Stimulated activated CD8-positive, alpha-beta memory T cell treated with anti-CD3 and anti-CD28 coated beads, Interleukin-15, amount 100 ng/mL, for 48 hours (primary cell): ENCODE results near the gene RPS6KB1.
"Not testable (repeated sequence)": the region's sequence is repeated elsewhere in the genome, so short reads cannot be mapped to it uniquely, and the experiment has no call there.

ENCODE experiments used
- DNase-seq, 2 donors: peaks; one replicate each; pipeline ENCODE4 v3.0.0-alpha.2; 2020; ENCODE audit warnings: low read depth in 2 of 2

The RPS6KB1 gene

DNA sequence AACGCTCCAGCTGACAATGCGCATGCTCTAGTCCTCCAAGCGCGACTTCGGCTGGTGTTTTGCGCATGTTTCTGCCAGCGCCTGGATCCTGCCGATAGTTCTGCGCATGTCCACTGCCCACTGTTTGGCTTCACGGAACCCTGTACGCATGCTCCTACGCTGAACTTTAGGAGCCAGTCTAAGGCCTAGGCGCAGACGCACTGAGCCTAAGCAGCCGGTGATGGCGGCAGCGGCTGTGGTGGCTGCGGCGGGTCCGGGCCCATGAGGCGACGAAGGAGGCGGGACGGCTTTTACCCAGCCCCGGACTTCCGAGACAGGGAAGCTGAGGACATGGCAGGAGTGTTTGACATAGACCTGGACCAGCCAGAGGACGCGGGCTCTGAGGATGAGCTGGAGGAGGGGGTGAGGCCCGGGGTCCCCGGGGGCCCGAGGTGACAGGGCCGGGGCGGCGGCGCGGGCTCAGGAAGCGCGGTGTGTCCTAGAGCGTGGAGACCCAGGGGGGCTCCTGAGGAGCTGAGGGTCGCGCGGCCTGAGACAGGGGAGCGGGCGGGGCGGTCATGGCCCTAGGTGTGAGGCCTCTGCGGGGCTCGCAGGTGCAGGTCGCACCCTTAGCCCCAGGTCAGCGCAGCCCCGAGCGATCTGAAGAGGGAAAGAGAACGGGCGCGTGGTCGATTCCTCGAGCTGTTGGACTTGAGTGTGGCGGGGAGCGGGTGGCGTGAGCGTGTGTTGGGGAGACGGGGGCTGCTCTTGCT is at the start of gene RPS6KB1, which contains the start of gene TUBD1:
Gene RPS6KB1, plus strand, starts transcription at position 198 of the 752 bp plus-strand sequence. Its CDS starts 64 bp downstream, at position 262.
Gene TUBD1, minus strand, starts transcription at position 20 of the 752 bp plus-strand sequence. CDS start 1,941 bp downstream, outside the sequence.
- peak; percentile 95 to 96 for DNase-seq

DNA sequence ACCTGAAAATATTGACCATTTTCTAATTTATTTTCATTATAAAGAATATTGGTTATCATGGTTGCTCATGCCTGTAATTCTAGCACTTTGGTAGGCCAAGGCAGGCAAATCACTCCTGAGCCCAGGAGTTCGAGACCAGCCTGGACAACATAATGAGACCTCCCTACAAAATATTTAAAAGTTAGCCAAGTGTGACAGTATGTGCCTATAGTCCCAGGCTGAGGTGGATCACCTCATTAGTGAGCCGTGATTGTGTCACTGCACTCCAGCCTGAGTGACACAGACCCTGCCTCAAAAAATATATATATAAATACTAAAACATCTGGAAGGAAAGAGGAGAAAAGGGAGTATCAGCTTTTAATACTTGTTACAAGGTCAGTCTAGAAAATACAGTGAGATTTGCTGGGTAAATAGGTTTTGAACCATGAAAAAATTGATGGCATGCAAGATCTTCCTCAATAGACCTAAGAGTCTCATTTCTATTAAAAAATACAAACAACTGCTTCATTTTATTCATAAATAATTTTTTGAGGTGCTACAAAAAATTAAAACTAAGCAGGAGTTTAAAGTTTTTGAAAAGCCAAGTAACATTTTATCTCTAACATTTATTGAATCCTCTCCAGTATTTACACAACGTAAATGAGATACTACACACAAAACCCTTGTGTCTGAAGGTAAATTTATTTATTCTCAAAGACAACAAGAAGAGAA is 47.9 kb upstream of the RPS6KB1 start:
- DNase-seq, result no peak

GRCh38 chr17:59845595-59846393 is 47.1 kb upstream of the RPS6KB1 start:
- no peak for DNase-seq

- no peak for DNase-seq
Observed at GRCh38 chr17:59846394-59847165, 46.3 kb upstream of the RPS6KB1 start.

DNA sequence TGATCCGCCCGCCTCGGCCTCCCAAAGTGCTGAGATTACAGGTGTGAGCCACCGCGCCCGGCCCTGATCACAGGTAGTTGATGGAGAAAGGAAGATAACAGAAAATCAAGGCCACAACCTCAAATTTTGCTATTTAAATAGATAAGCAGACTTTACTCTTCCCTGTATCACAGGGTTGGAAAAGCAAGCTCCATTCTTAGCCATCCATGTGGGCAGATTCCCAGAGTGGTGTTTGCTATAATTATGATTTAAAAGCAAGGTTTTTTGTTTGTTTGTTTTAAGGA is 44.6 kb upstream of the RPS6KB1 start:
- no peak for DNase-seq

- peak; percentile 65 to 74 for DNase-seq
Observed at GRCh38 chr17:59848778-59849177, 44.1 kb upstream of the RPS6KB1 start.

- DNase-seq, result not testable (repeated sequence)
Observed at GRCh38 chr17:59850311-59850710, 42.6 kb upstream of the RPS6KB1 start.

DNA sequence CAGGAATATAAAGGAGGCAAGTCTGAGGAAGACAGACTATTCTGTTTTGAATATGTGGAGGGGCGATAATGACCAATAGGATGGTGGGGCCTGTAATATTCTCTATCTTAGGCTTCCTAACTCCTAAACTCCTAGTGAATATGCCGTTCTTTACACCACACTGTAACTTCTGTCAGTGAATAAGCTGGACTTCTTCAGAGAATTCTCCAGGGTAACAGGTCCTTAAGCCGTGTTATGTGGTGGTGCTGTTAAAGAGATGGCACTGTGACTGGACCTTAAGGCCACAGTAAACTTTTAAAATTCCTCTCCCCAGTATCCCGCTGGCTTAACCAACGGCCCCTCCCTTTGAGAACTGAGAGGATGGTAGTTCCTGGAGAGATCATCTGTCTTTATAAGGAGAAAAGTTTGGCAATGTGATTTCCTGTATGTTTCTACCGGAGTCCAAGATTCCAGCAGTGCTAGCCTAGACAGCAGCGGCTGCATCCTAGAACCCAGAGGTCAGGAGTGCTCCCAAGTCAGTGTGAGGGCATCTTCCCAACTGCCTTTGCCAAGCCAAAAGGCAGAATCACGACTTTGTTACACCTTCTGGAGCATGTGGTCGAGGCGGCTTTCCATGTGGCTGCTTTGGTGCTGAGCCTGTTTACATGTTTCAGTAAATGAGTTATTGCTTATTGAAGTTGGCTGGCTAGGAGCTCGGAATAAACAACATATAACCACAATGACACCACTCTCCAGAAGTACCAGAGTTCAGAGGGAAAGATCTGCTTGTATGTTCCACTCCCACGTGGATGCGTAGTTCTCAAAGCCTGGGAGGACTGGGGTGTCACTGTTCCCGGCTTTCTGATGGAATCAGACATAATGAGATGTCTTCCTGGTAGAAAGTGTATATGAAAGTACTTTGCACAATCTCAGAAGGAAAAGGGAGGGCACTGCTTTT is 41.2 kb upstream of the RPS6KB1 start:
- DNase-seq, result no peak

DNA sequence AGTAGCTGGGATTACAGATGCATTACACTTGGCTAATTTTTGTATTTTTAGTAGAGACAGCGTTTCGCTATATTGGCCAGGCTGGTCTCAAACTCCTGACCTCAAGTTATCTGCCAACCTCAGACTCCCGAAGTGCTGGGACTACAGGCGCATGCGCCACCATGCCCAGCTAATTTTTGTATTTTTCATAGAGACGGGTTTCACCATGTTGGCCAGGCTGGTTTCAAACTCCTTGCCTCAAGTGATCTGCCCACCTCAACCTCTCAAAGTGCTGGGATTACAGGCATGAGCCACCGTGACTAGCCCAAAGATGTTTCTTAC is 40.1 kb upstream of the RPS6KB1 start:
- not testable (repeated sequence) for DNase-seq

- DNase-seq, result no peak
Observed at GRCh38 chr17:59853168-59853918, 39.6 kb upstream of the RPS6KB1 start.

- not testable (repeated sequence) for DNase-seq
Observed at GRCh38 chr17:59853919-59854729, 38.8 kb upstream of the RPS6KB1 start.

GRCh38 chr17:59856859-59857794 is 35.8 kb upstream of the RPS6KB1 start:
- DNase-seq, result no peak

- DNase-seq, result no peak
Observed at GRCh38 chr17:59858167-59858816, 34.6 kb upstream of the RPS6KB1 start.

GRCh38 chr17:59858932-59859331 is 34.0 kb upstream of the RPS6KB1 start:
- no peak for DNase-seq

GRCh38 chr17:59859444-59860025 is 33.4 kb upstream of the RPS6KB1 start:
- DNase-seq, result no peak

DNA sequence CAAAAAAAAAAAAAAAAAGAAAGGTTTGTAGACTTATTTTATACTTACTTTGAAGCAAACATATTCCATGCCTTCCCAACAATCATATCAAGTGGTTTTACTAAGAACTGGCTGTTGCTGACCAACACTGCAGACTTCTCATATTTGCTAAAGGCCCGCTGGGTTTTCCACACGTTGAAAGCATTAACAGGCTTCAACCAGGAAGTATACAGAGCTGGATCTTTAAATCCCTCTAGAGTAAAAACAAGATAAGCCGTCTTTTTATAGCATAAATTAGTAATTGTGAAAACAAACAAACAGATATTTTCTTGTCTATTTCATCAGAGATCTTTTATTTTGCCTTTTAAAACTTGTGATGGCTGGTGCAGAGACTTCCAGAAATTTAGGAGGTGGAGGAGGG is 29.3 kb upstream of the RPS6KB1 start:
- DNase-seq, result no peak

DNA sequence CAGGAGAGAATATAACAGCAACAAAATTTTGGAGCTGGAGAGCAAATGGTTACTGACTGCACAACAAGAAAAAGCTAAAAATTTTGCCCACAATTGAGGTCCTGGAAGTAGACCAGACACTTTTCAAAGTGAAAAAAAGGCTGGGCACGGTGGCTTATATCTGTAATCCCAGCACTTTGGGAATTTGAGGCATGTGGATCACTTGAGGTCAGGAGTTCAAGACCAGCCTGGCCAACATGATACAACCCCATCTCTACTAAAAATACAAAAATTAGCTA is 23.0 kb upstream of the RPS6KB1 start:
- no peak for DNase-seq
